ENCODE data around the gene LCN1. TPM values are rescaled to one million over a fixed set of nuclear protein-coding genes. Genes with fewer than 3 reads are reported as not detected.
"Not testable (repeated sequence)": the region's sequence is repeated elsewhere in the genome, so short reads cannot be mapped to it uniquely, and the experiment has no call there.

The LCN1 gene
- polyA plus RNA-seq, 3 donors: not detected

- DNase-seq: not testable (repeated sequence)
These were observed 24.5 kb downstream of the LCN1 start, which contains the start of gene OBP2A for GRCh38 chr9:135545646-135546176. TSS of gene OBP2A (plus strand) at chr9:135546126. CDS start at chr9:135546181, 55 bp downstream.

- not testable (repeated sequence) for DNase-seq
These were observed 25.8 kb downstream of the LCN1 start for GRCh38 chr9:135546792-135547617.

- DNase-seq: no peak
These were observed 26.8 kb downstream of the LCN1 start for GRCh38 chr9:135547756-135548736.

GRCh38 chr9:135549478-135550343 lies 28.5 kb downstream of the LCN1 start:
- not testable (repeated sequence) for DNase-seq

- no peak for DNase-seq
These were observed 29.2 kb downstream of the LCN1 start for GRCh38 chr9:135550344-135550918.

- DNase-seq: no peak
These were observed 29.8 kb downstream of the LCN1 start for GRCh38 chr9:135551031-135551430.

- DNase-seq: no peak
These were observed 30.2 kb downstream of the LCN1 start for GRCh38 chr9:135551456-135551855.

- no peak for DNase-seq
These were observed 30.9 kb downstream of the LCN1 start for GRCh38 chr9:135552021-135552697.

- no peak for DNase-seq
These were observed 31.5 kb downstream of the LCN1 start for GRCh38 chr9:135552698-135553171.

GRCh38 chr9:135554718-135555117 lies 33.5 kb downstream of the LCN1 start:
- DNase-seq: no peak

- no peak for DNase-seq
These were observed 34.0 kb downstream of the LCN1 start for GRCh38 chr9:135555203-135555602.

- no peak for DNase-seq
These were observed 34.7 kb downstream of the LCN1 start for GRCh38 chr9:135555910-135556309.

GRCh38 chr9:135559606-135560005 lies 38.4 kb downstream of the LCN1 start:
- DNase-seq: no peak

- no peak for DNase-seq
These were observed 40.4 kb downstream of the LCN1 start, which contains the start of gene PAEP for GRCh38 chr9:135561391-135562234. TSS of gene PAEP (plus strand) at chr9:135561756.

GRCh38 chr9:135562235-135562745 lies 41.0 kb downstream of the LCN1 start:
- no peak for DNase-seq

GRCh38 chr9:135563039-135563476 lies 41.8 kb downstream of the LCN1 start:
- no peak for DNase-seq

GRCh38 chr9:135563858-135564257 lies 42.6 kb downstream of the LCN1 start:
- DNase-seq: no peak

GRCh38 chr9:135565141-135565628 lies 43.9 kb downstream of the LCN1 start:
- no peak for DNase-seq

GRCh38 chr9:135565636-135566035 lies 44.4 kb downstream of the LCN1 start:
- DNase-seq: no peak

Data from renal pelvis (tissue), 4 donors.